HFFc6 (cell line): ENCODE measurements around the gene KRT38. TPM values are rescaled to one million over a fixed set of nuclear protein-coding genes. Genes with fewer than 3 reads are reported as not detected.

Experiments used
- DNase-seq: peaks from one replicate; pipeline ENCODE4 v3.0.0-alpha.2; 2018
- H3K27ac Mint-ChIP-seq: 2 replicates; pipeline ENCODE4 v1.8.0; 2020; ENCODE audit warnings: mild to moderate bottlenecking, mixed read lengths
- H3K27me3 Mint-ChIP-seq: 2 replicates; pipeline ENCODE4 v1.8.0; 2021; ENCODE audit warnings: mild to moderate bottlenecking, moderate library complexity, mixed read lengths; ENCODE audit not compliant: insufficient read depth
- H3K36me3 Mint-ChIP-seq: 2 replicates; pipeline ENCODE4 v1.8.0; 2021; ENCODE audit warnings: low read depth, mixed read lengths
- H3K4me1 Mint-ChIP-seq: 2 replicates; pipeline ENCODE4 v1.8.0; 2020; ENCODE audit warnings: low read depth, mixed read lengths
- H3K4me3 Mint-ChIP-seq: 2 replicates; pipeline ENCODE4 v1.8.0; 2020; ENCODE audit warnings: mild to moderate bottlenecking, moderate library complexity, mixed read lengths
- H3K9me3 Mint-ChIP-seq: 2 replicates; pipeline ENCODE4 v1.8.0; 2020; ENCODE audit warnings: mild to moderate bottlenecking, mixed read lengths
- CTCF ChIP-seq: fragments of 200-600 bp; sonication (generic); IDR thresholded peaks from 2 replicates; pipeline ENCODE4 v1.5.0; 2021; ENCODE audit warnings: antibody characterized with exemption, mild to moderate bottlenecking
- total RNA-seq, 6 experiments: library from RNA; stranded (reverse); fragmentation: NEBNext Ultra II Directional; extraction: Animal tissue kit (Norgen Biotek cat#: 25700); gene quantifications; 2 replicates in 1 of 6; 3 replicates in 5 of 6; pipeline ENCODE4 v1.2.3, GENCODE V29; 2021

KRT38 gene
- total RNA-seq, 6 experiments from 2014 or later, result 0.25 to 0.62 (median 0.43) TPM

GRCh38 chr17:41478237-41478636 lies 37.5 kb upstream of the KRT38 start:
- Mint-ChIP-seq H3K9me3 (no peaks in the 10 kb centered on the region), H3K27me3 (peaks cover 17% of the 10 kb centered on the region), H3K4me1 (no peaks in the 10 kb centered on the region; the same call in 1 of the 2 replicates), H3K27ac (no peak overlapping the region), H3K4me3 (no peak overlapping the region), H3K36me3 (0 out of 2 replicates have a peak, but pooled peaks cover 6% of the 10 kb centered on the region)
- no peak for DNase-seq
- TF ChIP-seq CTCF, result no peak

- no peak for DNase-seq
- Mint-ChIP-seq H3K27ac (no peak overlapping the region), H3K36me3 (peaks cover 6% of the 10 kb centered on the region; the same call in 1 of the 2 replicates), H3K9me3 (peaks cover 1% of the 10 kb centered on the region; the same call in 1 of the 2 replicates), H3K27me3 (peaks cover 17% of the 10 kb centered on the region), H3K4me1 (no peaks in the 10 kb centered on the region; the same call in 1 of the 2 replicates), H3K4me3 (no peak overlapping the region)
- TF ChIP-seq CTCF, result no peak
These were observed 36.4 kb upstream of the KRT38 start for GRCh38 chr17:41476866-41477815.

- Mint-ChIP-seq H3K9me3 (peaks cover 12% of the 10 kb centered on the region), H3K27me3 (peaks cover 22% of the 10 kb centered on the region), H3K27ac (no peak overlapping the region), H3K36me3 (peaks cover 17% of the 10 kb centered on the region), H3K4me1 (no peaks in the 10 kb centered on the region; the same call in 1 of the 2 replicates), H3K4me3 (no peak overlapping the region)
- no peak for DNase-seq
- no peak for TF ChIP-seq CTCF
These were observed 34.6 kb upstream of the KRT38 start for GRCh38 chr17:41475421-41475820.

GRCh38 chr17:41474863-41475262 lies 34.1 kb upstream of the KRT38 start:
- H3K9me3 Mint-ChIP-seq, result peaks cover 12% of the 10 kb centered on the region
- DNase-seq, result no peak
- H3K4me1 Mint-ChIP-seq, result no peaks in the 10 kb centered on the region; the same call in 1 of the 2 replicates
- H3K27ac Mint-ChIP-seq, result no peak overlapping the region
- peaks cover 23% of the 10 kb centered on the region for H3K27me3 Mint-ChIP-seq
- TF ChIP-seq CTCF, result no peak
- peaks cover 17% of the 10 kb centered on the region for H3K36me3 Mint-ChIP-seq
- H3K4me3 Mint-ChIP-seq, result no peak overlapping the region

- no peak for DNase-seq
- H3K27ac Mint-ChIP-seq, result no peak overlapping the region
- no peak overlapping the region for H3K4me3 Mint-ChIP-seq
- TF ChIP-seq CTCF, result no peak
- H3K36me3 Mint-ChIP-seq, result peaks cover 24% of the 10 kb centered on the region
- H3K4me1 Mint-ChIP-seq, result peaks cover 28% of the 10 kb centered on the region
- H3K9me3 Mint-ChIP-seq, result peaks cover 25% of the 10 kb centered on the region
- H3K27me3 Mint-ChIP-seq, result peaks cover 40% of the 10 kb centered on the region
These were observed 27.6 kb upstream of the KRT38 start for GRCh38 chr17:41468346-41468745.
